Fibroblast of pulmonary artery (primary cell): ENCODE results near the gene SORCS2.

Source experiments
- DNase-seq: peaks from one replicate; pipeline ENCODE4 v3.0.0-alpha.2; 2010; ENCODE audit warnings: low read depth
- H3K4me3 ChIP-seq: replicated peaks from 2 replicates; pipeline ENCODE4 v1.5.1; 2011; ENCODE audit warnings: low read depth, mild to moderate bottlenecking, control low read depth, low read length, moderate library complexity
- CTCF ChIP-seq: IDR thresholded peaks from 2 replicates; pipeline ENCODE4 v1.5.1; 2011; ENCODE audit warnings: mild to moderate bottlenecking, control low read depth, low read length, inconsistent platforms; ENCODE audit errors: missing control alignments

The SORCS2 gene

GRCh38 chr4:7192252-7193029 is at the start of gene SORCS2:
Gene SORCS2, plus strand, starts transcription at chr4:7192538.
- TF ChIP-seq CTCF: peak; percentile 20
- H3K4me3 ChIP-seq: no peak within 1 kb of the TSS
- DNase-seq: peak; percentile 55

GRCh38 chr4:7144374-7145290 is 47.7 kb upstream of the SORCS2 start:
- DNase-seq: no peak
- TF ChIP-seq CTCF: no peak
- H3K4me3 ChIP-seq: no peak overlapping the region

- H3K4me3 ChIP-seq: no peak overlapping the region
- DNase-seq: no peak
These were observed 46.9 kb upstream of the SORCS2 start for GRCh38 chr4:7145291-7145934.

GRCh38 chr4:7146059-7146785 is 46.1 kb upstream of the SORCS2 start:
- no peak for DNase-seq
- no peak overlapping the region for H3K4me3 ChIP-seq
- TF ChIP-seq CTCF: no peak

More at GRCh38 chr4:7145291-7145934, 46.9 kb upstream of the SORCS2 start:
- TF ChIP-seq CTCF: no peak

- DNase-seq: no peak
- no peak for TF ChIP-seq CTCF
- no peak overlapping the region for H3K4me3 ChIP-seq
These were observed 45.6 kb upstream of the SORCS2 start for GRCh38 chr4:7146786-7147115.

GRCh38 chr4:7147261-7147660 is 45.1 kb upstream of the SORCS2 start:
- no peak for TF ChIP-seq CTCF
- no peak for DNase-seq
- H3K4me3 ChIP-seq: no peak overlapping the region
